GM20000 (cell line): ENCODE data around the gene MAP3K1.

ENCODE experiments used
- DNase-seq: peaks from one replicate; pipeline ENCODE4 v3.0.0; 2012; ENCODE audit warnings: low spot score
- TF ChIP-seq, protein P1 (sequence below): IDR thresholded peaks from 2 replicates; pipeline ENCODE4 v1.5.1; 2012; ENCODE audit warnings: mild to moderate bottlenecking, control low read depth; ENCODE audit errors: extremely low read depth, missing control alignments

Gene MAP3K1

DNA sequence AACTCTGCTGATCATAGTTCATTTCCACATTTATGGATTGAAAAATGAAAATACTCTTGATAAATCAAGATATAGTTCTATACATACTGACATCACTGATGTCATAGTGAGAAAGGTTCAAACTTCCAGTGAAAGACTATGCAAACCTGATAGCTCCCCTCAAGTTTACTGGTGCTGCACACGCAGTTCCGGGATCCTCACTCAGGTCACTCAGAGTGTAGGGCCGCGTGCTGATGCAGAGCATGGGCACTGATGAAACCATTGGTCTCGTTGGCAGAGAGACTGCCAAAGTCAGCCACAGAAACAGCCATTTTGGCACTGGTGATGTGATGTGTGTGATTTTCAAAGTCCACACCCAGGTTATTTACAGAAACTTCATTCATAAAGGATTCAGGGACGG, 107.6 kb downstream of the MAP3K1 start:
- TF ChIP-seq, protein P1, sequence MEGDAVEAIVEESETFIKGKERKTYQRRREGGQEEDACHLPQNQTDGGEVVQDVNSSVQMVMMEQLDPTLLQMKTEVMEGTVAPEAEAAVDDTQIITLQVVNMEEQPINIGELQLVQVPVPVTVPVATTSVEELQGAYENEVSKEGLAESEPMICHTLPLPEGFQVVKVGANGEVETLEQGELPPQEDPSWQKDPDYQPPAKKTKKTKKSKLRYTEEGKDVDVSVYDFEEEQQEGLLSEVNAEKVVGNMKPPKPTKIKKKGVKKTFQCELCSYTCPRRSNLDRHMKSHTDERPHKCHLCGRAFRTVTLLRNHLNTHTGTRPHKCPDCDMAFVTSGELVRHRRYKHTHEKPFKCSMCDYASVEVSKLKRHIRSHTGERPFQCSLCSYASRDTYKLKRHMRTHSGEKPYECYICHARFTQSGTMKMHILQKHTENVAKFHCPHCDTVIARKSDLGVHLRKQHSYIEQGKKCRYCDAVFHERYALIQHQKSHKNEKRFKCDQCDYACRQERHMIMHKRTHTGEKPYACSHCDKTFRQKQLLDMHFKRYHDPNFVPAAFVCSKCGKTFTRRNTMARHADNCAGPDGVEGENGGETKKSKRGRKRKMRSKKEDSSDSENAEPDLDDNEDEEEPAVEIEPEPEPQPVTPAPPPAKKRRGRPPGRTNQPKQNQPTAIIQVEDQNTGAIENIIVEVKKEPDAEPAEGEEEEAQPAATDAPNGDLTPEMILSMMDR, result no peak
- no peak for DNase-seq

DNA sequence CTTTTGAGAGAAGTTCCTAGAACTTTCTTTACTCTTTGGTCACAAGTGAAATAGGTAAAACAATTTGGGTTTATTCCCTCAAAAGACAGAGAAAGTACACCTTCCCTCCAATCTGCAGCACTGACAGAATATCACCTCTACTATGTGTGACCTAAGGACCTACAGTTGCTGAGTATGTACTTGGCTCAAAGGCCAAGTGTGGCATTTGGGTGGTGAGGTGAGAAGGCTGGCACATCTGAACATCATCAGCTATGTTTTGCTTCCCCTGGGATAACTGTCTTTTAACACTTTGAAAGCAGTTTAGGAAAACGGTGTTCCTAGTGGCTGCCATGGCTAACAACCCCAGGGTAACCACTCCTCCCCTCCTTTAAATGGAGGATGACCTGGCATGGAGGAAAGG, 119.0 kb downstream of the MAP3K1 start:
- no peak for DNase-seq
- TF ChIP-seq, protein P1, result no peak

DNA sequence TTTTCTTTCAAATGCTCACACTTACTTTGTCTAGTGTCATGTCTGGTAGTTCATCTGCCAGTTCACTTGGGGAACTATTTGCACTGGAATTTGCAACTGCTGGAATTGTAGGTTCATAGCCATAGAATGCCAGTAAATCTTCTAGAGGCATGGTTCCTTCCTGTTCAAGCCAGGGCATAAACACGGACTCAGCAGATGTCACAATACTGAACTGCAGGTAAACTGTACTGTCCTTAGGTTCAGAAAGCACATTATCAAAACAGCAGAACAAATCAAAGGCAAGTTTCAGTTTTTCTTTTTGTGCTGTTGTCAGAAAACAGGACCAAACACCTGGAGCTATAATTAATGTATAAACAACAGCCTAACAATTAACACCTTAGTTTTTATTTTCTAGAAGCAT, 123.5 kb downstream of the MAP3K1 start:
- TF ChIP-seq, protein P1, result no peak
- DNase-seq, result no peak

DNA sequence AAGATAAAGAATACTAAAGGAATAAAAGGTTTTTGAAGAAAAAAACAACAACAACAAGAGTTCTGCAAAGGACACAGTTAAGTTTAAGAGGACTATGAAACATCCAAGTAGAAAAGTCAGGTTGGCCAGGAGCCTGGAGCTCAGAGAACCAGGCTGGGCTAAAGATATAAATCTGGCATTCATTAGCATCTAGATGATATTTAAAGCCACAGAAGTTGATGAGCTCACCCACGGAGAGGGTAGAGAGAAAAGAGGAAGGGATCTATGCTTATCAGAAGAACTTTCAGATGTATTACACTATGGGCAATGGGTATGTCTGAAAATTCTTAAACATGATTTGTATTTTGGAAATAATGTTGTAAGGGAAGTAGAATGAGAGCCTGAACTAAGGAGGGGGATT, 126.6 kb downstream of the MAP3K1 start:
- no peak for DNase-seq
- TF ChIP-seq, protein P1, result no peak
